ENCODE results near the gene POLR2B.

POLR2B gene

DNA sequence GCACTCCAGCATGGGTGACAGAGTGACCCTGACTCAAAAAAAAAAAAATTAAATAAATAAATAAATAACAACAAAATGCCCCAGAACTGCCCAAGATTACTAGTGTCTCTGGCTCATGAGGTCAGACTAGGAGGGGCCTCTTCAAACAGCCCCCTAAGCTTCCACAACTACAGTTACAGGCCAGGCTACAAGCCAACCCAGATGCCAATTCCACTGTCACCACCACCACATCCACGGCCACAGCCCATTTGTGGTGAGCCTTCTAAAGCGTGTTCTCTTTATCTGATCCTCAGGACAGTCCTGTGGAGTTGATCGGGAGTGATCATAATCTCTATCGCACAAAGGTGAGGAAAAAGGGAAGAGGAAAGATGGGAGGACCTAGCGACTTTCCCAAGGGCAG is 94.9 kb downstream of the POLR2B start:
- no peaks in the 10 kb centered on the region for H3F3A ChIP-seq (ENCODE audit: insufficient read depth)
- no peak overlapping the region for H3K9ac ChIP-seq (ENCODE audit: low read length)
- H3K4me3 ChIP-seq (ENCODE audit: insufficient read depth, low read length, poor library complexity, severe bottlenecking), result no peak overlapping the region
- H3K27me3 ChIP-seq (ENCODE audit: low read length), result no peaks in the 10 kb centered on the region
- H3K27ac ChIP-seq (ENCODE audit: low read depth, low read length), result no peak overlapping the region
- no peak overlapping the region for H2AFZ ChIP-seq (ENCODE audit: low read depth, low read length, severe bottlenecking)
- H3K4me2 ChIP-seq (ENCODE audit: low read depth, low read length, poor library complexity, severe bottlenecking), result no peak overlapping the region
- no peaks in the 10 kb centered on the region for H3K79me2 ChIP-seq (ENCODE audit: insufficient read depth, low read length)
- no peaks in the 10 kb centered on the region for H4K20me1 ChIP-seq (ENCODE audit: low read depth, low read length)
- no peaks in the 10 kb centered on the region for H3K9me3 ChIP-seq (ENCODE audit: insufficient read depth, low read length)
- TF ChIP-seq EZH2phosphoT487 (conservative IDR thresholded peaks at IDR 0.05; ENCODE audit: low read length), result no peak
- TF ChIP-seq CTCF (IDR thresholded peaks at IDR 0.05; ENCODE audit: insufficient read depth, low read length, poor library complexity, severe bottlenecking), result no peak
- H3K36me3 ChIP-seq (ENCODE audit: low read length), result no peaks in the 10 kb centered on the region
- H3K9me2 ChIP-seq (replicated peaks; ENCODE audit: insufficient read depth, low read length), result no peaks in the 10 kb centered on the region

DNA sequence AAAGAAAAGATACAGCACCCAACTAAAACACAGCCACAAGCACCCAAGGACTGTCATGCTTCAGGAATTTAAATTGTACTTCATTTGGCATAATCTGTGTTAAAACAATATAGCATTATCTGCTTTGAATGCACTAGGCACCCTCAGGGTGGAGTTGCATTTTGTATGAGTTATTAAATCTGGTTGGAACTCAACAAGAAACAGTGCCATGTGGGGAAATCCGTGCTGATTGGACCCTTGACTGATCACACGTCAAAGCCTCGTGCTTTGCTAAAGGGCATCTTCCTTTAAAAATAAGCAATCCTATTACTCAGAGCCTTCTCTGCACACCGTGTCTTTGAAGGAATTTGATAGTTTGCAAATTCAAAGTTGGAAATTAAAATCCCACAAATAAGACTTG is 96.0 kb downstream of the POLR2B start:
- H2AFZ ChIP-seq (ENCODE audit: low read depth, low read length, severe bottlenecking), result no peak overlapping the region

DNA sequence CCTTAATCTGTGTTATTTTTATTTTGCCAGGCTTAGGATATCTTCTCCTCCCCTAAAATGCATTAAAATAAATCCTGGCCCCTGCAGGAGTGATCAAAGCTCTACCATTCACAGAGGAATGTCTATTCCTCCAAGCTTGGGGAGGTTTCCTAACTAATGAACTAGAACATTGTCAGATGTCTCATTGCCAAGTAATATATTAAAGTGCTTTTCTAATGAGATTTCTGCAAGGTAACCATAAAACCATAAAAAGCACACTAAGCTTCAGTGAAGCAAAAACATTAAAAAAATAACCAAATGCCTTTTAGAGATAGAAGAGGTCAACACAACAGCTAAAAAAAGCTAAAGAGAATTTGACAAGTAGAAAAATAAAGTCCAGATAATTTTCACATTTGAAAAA is 96.7 kb downstream of the POLR2B start:
- no peak overlapping the region for H3K4me3 ChIP-seq (ENCODE audit: insufficient read depth, low read length, poor library complexity, severe bottlenecking)
- H3K79me2 ChIP-seq (ENCODE audit: insufficient read depth, low read length), result no peaks in the 10 kb centered on the region
- no peak overlapping the region for H3K27ac ChIP-seq (ENCODE audit: low read depth, low read length)
- no peaks in the 10 kb centered on the region for H3K36me3 ChIP-seq (ENCODE audit: low read length)
- TF ChIP-seq EZH2phosphoT487 (conservative IDR thresholded peaks at IDR 0.05; ENCODE audit: low read length), result no peak
- TF ChIP-seq CTCF (IDR thresholded peaks at IDR 0.05; ENCODE audit: insufficient read depth, low read length, poor library complexity, severe bottlenecking), result no peak
- no peaks in the 10 kb centered on the region for H3K9me3 ChIP-seq (ENCODE audit: insufficient read depth, low read length)
- no peaks in the 10 kb centered on the region for H3K9me2 ChIP-seq (replicated peaks; ENCODE audit: insufficient read depth, low read length)
- H4K20me1 ChIP-seq (ENCODE audit: low read depth, low read length), result no peaks in the 10 kb centered on the region
- no peaks in the 10 kb centered on the region for H3F3A ChIP-seq (ENCODE audit: insufficient read depth)
- no peak overlapping the region for H3K4me2 ChIP-seq (ENCODE audit: low read depth, low read length, poor library complexity, severe bottlenecking)
- no peak overlapping the region for H3K9ac ChIP-seq (ENCODE audit: low read length)
- H2AFZ ChIP-seq (ENCODE audit: low read depth, low read length, severe bottlenecking), result no peak overlapping the region
- H3K27me3 ChIP-seq (ENCODE audit: low read length), result no peaks in the 10 kb centered on the region

More for the DNA sequence above, 96.0 kb downstream of the POLR2B start:
- Histone ChIP-seq H3K27me3 (ENCODE audit: low read length) (no peaks in the 10 kb centered on the region), H3F3A (ENCODE audit: insufficient read depth) (no peaks in the 10 kb centered on the region), H3K36me3 (ENCODE audit: low read length) (no peaks in the 10 kb centered on the region), H3K9me2 (replicated peaks; ENCODE audit: insufficient read depth, low read length) (no peaks in the 10 kb centered on the region), H3K4me2 (ENCODE audit: low read depth, low read length, poor library complexity, severe bottlenecking) (no peak overlapping the region), H3K79me2 (ENCODE audit: insufficient read depth, low read length) (no peaks in the 10 kb centered on the region), H4K20me1 (ENCODE audit: low read depth, low read length) (no peaks in the 10 kb centered on the region), H3K4me3 (ENCODE audit: insufficient read depth, low read length, poor library complexity, severe bottlenecking) (no peak overlapping the region), H3K27ac (ENCODE audit: low read depth, low read length) (no peak overlapping the region), H3K9ac (ENCODE audit: low read length) (no peak overlapping the region), H3K9me3 (ENCODE audit: insufficient read depth, low read length) (no peaks in the 10 kb centered on the region)
- no peak for TF ChIP-seq EZH2phosphoT487 (conservative IDR thresholded peaks at IDR 0.05; ENCODE audit: low read length)
- TF ChIP-seq CTCF (IDR thresholded peaks at IDR 0.05; ENCODE audit: insufficient read depth, low read length, poor library complexity, severe bottlenecking), result no peak
